GM18873 (cell line): ENCODE measurements around the gene MAP2K1.
"Not testable (repeated sequence)": the region's sequence is repeated elsewhere in the genome, so short reads cannot be mapped to it uniquely, and the experiment has no call there.

ENCODE experiments used
- ATAC-seq: cut with Tn5 transposase; IDR thresholded peaks from one replicate; pipeline ENCODE4 v1.9.1; 2021; ENCODE audit warnings: mild to moderate bottlenecking, moderate library complexity, moderate number of reproducible peaks; ENCODE audit not compliant: unreplicated experiment, low FRiP score

The MAP2K1 gene

DNA sequence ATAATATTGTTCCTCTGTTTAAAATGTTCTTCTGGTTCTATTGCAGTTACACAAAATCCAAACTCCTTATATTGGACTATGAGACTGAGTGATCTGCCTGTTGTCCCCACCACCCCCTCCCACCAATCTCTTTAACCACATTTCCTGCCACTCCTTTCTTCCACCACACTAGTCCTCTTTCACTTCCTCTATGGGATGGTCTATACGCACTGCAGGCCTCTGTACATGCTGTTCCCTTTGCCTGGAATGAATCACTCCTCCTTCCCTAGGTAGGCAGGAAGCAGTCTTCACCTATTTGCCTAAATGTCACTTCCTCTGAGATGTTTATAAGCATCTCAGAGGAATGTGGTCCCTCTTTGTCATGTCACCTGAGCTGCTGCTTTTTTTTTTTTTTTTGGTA lies 4.0 kb downstream of the MAP2K1 start:
- ATAC-seq = no peak

DNA sequence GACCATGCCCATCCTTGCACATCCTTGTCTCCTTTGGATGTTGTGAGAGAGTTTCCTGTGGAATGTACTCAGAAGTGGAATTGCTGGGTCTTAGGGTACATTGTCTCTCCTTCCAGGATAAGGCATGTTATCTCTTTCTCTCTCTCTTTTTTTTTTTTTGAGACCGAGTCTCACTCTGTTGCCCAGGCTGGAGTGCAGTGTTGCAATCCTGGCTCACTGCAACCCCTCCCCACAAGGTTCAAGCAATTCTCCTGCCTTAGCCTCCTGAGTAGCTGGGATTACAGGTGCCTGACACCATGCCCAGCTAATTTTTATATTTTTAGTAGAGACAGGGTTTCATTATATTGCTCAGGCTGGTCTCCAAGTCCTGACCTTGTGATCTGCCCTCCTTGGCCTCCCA lies 6.3 kb downstream of the MAP2K1 start:
- not testable (repeated sequence) for ATAC-seq

DNA sequence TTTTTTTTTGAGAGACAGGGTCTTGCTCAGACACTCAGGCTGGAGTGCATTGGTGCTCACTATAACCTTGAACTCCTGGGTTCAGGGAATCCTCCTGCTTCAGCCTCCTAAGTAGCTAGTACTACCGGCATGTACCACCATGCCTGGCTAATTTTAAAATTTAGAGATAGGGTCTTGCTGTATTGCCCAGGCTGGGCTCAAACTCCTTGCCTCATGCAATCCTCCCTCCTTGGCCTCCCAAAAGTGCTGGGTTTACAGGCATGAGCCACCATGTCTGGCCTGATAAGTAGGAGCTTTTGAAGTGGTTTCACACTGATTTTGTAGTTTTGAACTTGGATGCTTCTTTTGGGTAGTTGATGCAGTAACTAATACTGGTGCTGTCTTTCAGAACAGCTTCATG lies 7.8 kb downstream of the MAP2K1 start:
- ATAC-seq = no peak

DNA sequence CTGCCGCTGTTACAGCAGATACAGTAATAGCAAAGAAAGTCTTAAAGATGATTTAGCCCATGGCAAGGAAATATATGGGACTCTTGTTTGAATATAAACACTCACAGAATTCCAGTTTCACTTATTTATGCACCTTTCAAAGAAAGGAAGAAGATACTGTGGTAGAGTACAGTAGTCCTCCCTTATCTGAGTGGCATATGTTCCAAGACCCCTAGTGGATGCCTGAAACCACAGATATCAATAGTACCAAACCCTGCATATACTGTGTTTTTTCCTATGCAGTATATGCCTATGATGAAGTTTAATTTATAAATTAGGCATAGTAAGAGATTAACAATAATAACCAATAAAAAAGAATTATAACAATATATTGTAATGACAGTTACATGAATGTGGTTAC lies 8.2 kb downstream of the MAP2K1 start:
- ATAC-seq = no peak

DNA sequence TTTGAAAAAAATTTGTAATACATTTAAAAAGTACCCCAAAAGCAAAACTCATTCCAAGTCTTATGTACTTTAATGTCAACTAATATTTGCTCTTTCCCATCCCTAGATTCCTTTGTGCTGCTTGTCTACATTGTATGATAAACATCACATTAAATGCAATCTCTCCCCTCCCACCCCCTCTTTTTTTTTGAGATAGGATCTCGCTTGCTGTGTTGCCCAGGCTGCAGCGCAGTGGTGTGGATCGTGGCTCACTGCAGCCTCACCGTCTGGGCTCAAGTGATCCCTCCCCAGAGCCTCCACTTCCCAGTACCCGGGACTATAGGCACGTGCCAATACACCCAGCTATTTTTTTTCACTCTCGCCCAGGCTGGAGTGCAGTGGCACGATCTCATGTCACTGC lies 12.6 kb downstream of the MAP2K1 start:
- ATAC-seq = no peak

DNA sequence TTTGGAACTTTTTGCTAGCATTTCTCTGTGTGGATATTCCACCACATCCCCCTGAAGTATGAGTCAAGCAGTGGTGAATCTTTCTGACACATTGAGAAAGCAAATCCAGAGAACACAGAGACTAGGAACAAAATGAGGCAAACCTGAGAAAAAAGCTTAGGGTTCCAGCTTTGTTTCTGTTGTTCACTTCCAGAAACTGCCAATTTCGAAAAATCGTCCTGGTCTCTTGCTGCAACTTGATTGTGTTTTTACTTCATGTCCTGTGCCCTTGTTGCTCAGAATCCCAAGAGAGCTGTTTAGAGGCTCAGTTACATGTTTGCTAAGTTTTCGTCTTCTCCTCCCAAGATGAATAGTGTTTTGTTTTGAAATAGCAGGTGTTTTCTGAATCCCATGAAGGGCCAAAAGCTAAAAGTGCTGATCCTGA lies 13.7 kb downstream of the MAP2K1 start:
- ATAC-seq = no peak

DNA sequence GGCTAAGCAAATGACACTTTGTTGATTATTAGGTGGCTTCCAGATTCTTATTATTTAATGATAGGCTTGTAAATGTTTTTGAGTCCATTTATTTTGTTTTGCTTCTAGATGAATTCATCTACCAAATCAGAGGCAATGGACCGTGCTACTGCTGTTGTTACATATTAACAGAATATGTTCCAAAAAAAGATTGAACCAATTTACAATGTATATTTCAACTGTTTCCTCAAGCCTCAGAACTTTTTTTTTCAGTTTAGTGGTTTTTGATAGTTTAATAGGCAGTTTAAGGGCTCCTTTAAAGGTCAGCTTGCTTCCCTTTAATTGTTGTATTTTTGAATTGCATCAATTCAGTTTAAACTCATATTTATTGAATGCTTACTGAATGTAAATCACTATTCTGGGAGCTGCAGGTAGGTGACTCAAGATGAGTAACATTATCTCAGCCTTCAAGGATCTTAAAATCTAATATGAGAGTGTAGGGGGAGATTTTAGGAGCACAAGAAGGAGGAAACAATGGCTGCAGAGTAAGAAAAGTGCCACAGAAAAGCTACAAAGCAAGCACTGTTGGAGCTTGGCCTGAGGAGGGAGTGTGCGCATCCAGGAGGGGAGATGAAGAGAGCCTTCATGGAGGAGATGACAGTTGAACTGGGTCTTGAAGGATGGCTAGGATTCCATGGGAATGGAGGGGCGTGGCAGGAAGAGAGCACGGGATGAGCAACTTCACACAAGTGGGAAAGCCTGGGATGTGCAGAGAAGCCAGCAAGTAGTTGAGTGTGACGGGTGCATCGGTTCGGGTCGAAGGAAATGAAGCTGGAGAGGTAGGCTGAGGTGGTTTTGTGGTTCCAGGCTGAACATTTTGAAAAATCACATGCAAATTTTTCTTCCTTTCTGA lies 14.7 kb downstream of the MAP2K1 start:
- ATAC-seq = no peak

DNA sequence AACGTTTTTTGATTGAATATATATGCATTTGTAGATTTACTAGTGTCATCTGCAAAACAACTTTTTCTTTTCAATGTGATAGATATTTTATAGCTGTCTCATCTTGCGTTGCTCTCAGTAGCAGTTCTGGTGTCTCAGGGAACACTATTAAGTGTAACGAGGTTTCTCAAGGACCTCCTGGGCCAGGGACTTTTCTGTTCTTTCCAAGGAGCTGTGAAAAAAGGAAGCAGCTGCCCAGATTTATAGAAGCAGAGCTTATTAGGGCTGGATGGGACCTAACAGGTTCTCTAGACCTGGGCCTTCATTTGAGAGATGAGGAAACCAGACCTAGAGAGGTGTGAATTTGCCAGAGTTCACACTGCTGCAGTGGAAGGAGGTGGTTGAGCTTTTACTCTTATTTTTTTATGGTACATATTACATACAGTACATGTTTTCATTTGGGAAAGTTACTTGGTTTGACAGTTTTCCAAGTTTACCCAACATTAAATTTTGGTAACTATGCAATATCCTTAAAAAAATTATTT lies 16.1 kb downstream of the MAP2K1 start:
- no peak for ATAC-seq

DNA sequence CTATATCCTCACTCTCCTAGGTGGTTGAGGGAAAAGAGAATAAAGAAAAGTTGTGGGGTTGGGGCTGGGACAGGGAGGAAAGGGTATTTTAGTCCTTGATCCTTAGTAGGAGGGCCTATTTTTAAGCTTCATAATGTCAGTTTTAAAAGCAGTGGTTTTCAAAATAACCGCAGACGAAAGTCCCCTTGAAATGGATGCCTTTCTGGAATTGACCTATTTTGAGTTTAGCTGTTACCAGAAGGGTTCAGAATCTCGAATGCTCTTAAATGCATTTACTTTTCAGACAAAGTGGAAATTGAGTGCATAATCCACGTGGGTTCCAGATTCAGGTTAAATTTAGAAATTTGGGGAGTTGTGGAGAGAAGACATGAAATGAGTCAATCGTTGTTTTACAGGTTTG lies 16.6 kb downstream of the MAP2K1 start:
- ATAC-seq = no peak

DNA sequence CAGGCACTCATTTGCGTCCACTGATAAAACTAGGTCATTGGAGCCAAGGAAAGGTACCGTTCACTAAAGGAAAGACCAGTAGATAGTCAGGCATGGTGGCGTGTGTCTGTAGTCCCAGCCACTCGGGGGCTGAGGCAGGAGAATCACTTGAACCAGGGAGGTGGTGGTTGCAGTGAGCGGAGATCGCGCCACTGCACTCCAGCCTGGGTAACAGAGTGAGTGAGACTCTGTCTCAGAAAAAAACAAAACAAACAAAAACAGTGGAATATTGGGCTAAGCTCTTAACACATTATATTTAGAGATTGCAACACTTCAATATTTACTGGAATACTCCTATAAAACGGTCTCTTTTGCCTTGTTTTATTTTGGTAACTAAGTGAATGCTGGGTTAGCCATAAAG lies 17.4 kb downstream of the MAP2K1 start:
- ATAC-seq = no peak

DNA sequence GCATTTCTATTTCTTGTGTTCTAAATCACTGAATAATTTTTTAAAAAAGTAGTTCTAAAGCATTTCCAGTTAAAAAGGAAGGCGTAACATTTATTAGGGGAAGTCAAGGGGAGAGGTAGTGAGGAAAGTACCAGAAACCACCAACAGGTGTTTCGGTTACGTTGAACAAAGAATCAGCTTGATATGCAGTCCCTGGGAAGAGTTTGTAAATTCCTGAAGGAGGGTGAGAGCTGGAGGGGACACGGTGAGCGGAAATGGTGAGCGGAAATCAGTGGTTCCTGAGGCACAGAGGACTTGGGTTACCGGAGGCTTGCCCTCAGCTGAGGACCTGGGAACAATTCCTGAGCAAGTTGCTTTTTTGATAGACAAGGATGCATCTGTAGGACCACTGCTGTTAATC lies 17.8 kb downstream of the MAP2K1 start:
- ATAC-seq = no peak

DNA sequence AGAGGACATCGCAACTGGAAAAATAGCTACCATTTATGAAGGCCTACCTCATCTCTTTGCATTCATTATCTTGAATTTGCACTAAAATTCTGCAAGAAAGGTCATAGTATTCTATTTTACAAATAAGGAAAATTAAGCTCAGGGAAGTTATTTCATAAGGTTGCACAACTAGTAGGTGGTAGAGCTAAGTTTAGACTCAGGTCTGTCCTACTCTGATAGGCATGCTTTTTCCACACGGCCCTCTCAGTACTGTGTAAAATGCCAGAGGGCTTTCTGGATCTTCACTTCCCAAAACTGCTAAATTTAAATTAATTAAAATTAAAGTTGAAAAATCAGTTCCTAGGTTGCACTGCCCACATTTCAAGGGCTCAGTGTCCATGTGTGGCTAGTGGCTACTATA lies 18.3 kb downstream of the MAP2K1 start:
- no peak for ATAC-seq

DNA sequence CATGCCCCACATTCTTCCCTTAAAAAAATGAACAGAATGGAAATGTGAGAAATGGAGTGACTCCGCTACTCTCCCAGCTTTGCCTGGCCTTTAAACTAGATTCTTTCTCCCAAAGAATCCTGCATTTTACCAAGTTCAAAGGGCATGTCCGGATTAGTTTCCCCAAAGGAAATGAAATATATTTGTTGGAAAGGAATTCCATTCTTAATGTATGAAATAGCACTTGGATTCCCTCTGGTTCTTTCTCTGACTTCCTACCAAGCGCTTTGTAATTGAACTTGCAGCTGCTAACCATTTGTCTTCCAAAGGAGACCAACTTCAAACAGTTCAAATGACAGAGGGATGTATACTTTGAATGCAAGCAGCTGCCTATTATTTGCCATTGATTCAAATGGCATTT lies 18.9 kb downstream of the MAP2K1 start:
- ATAC-seq = no peak

DNA sequence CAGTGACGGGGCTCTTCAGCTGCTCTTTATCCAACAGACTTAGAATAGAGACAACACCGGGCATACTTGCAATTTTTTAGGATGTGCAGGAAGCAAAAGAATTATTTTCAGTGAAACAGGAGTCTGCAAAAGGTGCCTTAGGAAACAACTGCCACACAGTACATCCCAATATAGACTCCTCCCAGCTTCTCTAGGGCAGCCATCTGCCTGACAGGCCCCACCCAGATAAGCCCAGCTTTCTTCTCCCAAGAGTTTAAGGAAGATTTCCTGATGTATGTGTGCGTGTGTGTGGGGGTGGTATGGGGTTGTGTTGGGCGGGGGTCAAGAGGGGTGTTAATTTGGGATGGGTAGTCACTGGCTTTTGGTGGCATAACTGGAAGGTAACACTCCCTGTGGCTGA lies 21.5 kb downstream of the MAP2K1 start:
- no peak for ATAC-seq

DNA sequence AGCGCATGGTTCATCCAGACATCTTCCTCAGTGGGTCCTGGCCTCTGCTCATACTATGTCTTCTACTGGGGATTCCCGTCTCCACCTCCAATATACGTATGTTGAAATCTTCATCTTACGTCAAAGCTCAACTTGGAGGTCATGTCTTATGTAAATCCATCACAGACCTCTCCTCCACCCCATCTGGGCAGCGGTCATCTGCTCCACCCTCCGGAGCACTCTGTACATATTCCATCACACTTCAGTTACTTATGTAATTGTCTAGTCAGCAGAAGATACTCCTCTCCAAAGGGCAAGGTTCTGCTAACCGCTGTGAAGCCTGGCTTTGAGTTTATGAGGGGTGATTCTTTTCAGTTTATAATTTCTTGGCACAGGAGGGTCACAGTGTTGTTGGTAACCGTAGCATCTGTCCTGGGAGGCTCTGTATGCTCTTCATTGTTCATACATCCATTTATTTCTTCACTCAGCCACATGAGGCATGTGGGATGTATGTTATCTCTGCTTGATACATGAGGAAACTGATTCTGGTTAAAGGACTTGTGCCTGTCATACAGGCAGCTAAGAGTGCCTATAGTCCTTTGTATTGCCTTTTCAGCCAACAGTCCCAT lies 22.1 kb downstream of the MAP2K1 start:
- no peak for ATAC-seq

DNA sequence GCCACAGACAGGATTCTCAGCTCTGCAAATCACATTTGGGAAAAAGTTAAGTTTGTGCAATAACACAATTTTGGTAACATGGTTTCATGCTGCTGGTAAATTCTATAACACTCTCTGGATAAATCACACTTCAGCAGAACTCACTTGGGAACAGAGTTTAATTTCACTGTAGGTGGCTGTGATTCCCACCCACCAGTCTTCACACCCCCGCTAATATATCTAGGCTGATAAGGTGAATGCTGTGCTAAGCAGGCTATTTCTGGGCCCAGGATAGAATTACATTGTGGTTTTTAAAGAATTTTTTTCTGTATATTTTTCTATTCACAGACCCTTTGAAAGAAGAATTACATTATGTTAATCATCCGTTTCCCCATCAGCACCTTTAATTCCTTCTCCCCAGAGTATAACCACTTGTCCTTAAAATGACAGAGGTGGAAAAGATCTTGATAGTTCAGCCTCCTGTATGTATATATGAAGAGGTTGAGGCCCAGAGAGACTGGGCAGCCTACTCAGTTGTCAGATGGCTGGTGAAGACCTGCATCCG lies 22.9 kb downstream of the MAP2K1 start:
- ATAC-seq = no peak

DNA sequence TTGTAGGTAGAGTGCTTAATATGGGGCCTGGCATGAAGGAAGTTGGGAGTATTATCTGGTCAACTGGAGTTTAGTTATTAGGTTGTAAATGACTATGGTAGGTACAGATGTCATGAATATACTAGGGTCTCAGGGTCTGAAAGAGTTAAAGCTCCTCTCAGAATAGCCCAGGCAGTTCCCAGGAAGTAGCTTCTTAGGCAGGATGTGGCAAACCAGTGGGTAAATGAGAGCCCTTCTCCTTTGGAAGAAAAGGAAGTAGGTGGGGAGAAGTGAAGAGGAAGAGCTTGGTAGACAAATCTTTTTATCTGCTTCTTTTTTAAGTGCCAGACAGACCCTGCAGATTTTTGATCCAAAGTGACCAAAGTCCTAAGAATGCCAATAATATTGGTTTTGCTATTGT lies 24.5 kb downstream of the MAP2K1 start:
- ATAC-seq = no peak

DNA sequence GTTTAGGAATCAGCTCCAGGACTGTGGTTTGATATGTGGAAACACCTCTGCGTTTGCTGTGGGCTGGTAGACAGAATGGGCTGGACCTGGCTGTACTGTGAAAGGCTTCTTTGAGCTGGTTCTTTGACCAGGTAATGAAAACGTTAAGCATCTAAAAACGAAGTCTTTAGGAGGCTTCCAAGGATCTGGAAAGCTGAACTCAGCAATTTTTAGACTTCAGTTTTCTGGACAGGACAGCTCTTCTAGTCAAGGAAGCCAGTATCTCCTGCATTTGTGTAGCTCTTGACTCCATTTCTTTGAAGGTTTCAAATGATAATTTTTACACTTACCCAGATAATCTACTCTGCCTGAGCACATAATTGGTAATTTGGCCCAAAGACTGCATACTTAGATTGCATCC lies 25.5 kb downstream of the MAP2K1 start:
- no peak for ATAC-seq

DNA sequence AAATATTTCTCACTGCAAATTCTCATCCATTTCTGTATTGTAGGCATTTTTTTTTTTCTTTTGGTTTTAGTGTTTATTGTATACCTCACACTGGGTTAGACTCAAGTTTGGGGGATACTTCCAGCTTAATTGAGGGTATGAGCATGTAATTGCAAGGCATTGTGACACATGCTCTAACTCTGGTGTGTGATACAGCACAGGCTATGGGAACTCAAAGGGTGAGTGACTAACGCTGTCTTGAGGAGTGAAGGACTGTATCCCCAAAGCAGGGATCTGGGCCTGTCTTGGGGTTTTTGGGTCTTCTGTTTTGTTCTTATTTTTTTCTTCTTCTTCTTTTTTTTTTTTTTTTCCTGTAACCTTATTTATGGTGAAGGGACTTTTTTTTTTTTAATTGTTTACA lies 26.9 kb downstream of the MAP2K1 start:
- no peak for ATAC-seq

DNA sequence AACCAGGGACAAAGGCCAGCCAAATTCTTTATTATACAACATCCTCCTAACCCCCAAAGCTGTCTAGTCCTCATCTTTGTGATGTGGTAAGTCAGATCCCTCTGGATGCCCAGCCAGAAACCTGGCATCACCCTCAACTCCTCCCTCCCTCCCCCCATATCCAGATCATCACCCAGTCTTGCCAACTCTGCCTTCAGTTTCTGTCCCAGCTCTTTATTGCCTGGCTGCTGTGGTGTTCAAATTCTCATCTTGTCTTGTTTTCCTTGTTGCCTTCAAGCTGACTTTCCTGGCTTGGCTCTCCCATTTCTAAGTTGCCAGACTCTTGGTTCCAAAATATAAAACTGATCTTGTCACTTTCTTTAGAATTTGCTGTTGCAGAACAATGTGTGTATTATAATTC lies 28.6 kb downstream of the MAP2K1 start:
- ATAC-seq = no peak

DNA sequence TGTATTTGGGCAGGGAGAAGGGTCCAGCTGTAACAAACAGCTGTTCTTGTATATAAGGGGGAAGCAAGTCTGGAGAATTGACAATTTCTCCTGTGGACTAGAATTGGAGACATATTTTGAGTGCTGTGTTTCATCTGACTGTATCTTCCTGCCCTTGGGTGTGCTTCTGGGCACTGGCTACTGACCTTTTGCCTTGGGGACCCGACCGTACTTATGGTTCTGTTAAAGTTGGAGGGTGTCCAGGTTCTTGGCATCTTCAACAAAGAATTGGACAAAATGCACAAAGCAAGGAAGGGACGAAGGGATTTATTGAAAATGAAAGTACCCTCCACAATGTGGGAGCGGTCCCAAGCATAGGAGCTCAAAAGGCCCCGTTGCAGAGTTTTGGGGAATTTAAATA lies 31.0 kb downstream of the MAP2K1 start:
- ATAC-seq = no peak

DNA sequence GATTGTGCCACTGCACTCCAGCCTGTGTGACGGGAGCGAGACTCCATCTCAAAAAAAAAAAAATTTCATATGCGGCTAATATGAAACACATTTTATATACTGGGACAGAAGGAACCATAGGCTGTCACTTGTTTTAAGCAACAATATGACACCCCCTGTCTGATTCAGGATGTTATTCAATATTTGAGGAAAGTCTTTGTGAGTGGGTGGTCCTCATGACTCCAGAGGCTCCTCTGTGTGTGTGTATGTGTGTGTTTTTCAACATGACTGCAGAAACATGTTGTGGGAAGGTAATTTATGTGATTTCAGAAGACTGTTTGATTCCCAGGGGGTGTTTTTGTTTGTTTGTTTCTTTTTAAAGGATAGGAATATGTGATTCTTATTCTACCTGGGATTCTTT lies 32.8 kb downstream of the MAP2K1 start:
- ATAC-seq = no peak
